Astrocyte (in vitro differentiated cells and primary cell): ENCODE data around the gene OSBPL6. TPM values are rescaled to one million over a fixed set of nuclear protein-coding genes. Genes with fewer than 3 reads are reported as not detected.

Experiments used
- DNase-seq: peaks from one replicate; pipeline ENCODE4 v3.0.0-alpha.2; 2010; ENCODE audit warnings: low read depth
- FAIRE-seq: peaks from 2 replicates; lab custom pipeline; 2011; peaks lifted over from hg19 to GRCh38; lab: Jason Lieb, UNC
- H2AFZ ChIP-seq: 2 replicates; pipeline ENCODE4 v1.6.0; 2012; ENCODE audit warnings: low read depth, low read length, inconsistent platforms
- H3K27ac ChIP-seq: 2 replicates; pipeline ENCODE4 v1.5.1; 2011; ENCODE audit warnings: low read depth, low read length, inconsistent platforms
- H3K27me3 ChIP-seq: 2 replicates; pipeline ENCODE4 v1.6.0; 2011; ENCODE audit warnings: low read length, inconsistent platforms; ENCODE audit not compliant: insufficient read depth
- H3K36me3 ChIP-seq: 2 replicates; pipeline ENCODE4 v1.5.1; 2011; ENCODE audit warnings: low read length, inconsistent platforms; ENCODE audit not compliant: insufficient read depth
- H3K4me1 ChIP-seq: 2 replicates; pipeline ENCODE4 v1.5.1; 2011; ENCODE audit warnings: low read length, inconsistent platforms; ENCODE audit not compliant: insufficient read depth
- H3K4me2 ChIP-seq: 2 replicates; pipeline ENCODE4 v1.6.0; 2012; ENCODE audit warnings: low read length, inconsistent platforms
- H3K4me3 ChIP-seq: 2 replicates; pipeline ENCODE4 v1.5.1; 2011; ENCODE audit warnings: low read depth, mild to moderate bottlenecking, low read length, inconsistent platforms; ENCODE audit not compliant: insufficient read depth
- H3K79me2 ChIP-seq: 2 replicates; pipeline ENCODE4 v1.6.0; 2012; ENCODE audit warnings: mild to moderate bottlenecking, low read length, inconsistent platforms; ENCODE audit not compliant: insufficient read depth
- H3K9ac ChIP-seq: 2 replicates; pipeline ENCODE4 v1.6.0; 2012; ENCODE audit warnings: mild to moderate bottlenecking, low read length, inconsistent platforms
- H3K9me3 ChIP-seq: 2 replicates; pipeline ENCODE4 v1.5.1; 2012; ENCODE audit warnings: low read depth, mild to moderate bottlenecking, low read length, inconsistent platforms; ENCODE audit not compliant: insufficient read depth
- H4K20me1 ChIP-seq: 2 replicates; pipeline ENCODE4 v1.6.0; 2012; ENCODE audit warnings: low read length, inconsistent platforms; ENCODE audit not compliant: insufficient read depth
- H3K27ac Mint-ChIP-seq: one replicate; pipeline ENCODE4 v1.8.0; 2021; ENCODE audit warnings: mild to moderate bottlenecking, mixed read lengths; ENCODE audit not compliant: unreplicated experiment
- H3K27me3 Mint-ChIP-seq: one replicate; pipeline ENCODE4 v1.8.0; 2021; ENCODE audit warnings: low read depth, mixed read lengths; ENCODE audit not compliant: unreplicated experiment
- H3K36me3 Mint-ChIP-seq: one replicate; pipeline ENCODE4 v1.8.0; 2021; ENCODE audit warnings: low read depth, mixed read lengths; ENCODE audit not compliant: unreplicated experiment
- H3K4me1 Mint-ChIP-seq: one replicate; pipeline ENCODE4 v1.8.0; 2021; ENCODE audit warnings: low read depth, mixed read lengths; ENCODE audit not compliant: unreplicated experiment
- H3K4me3 Mint-ChIP-seq: one replicate; pipeline ENCODE4 v1.8.0; 2021; ENCODE audit warnings: mild to moderate bottlenecking, moderate library complexity, mixed read lengths; ENCODE audit not compliant: unreplicated experiment
- H3K9me3 Mint-ChIP-seq: one replicate; pipeline ENCODE4 v1.8.0; 2021; ENCODE audit warnings: mild to moderate bottlenecking, mixed read lengths; ENCODE audit not compliant: unreplicated experiment
- EZH2 ChIP-seq: IDR thresholded peaks from 2 replicates; pipeline ENCODE4 v1.6.1; 2012; ENCODE audit warnings: mild to moderate bottlenecking, low read length, inconsistent platforms; ENCODE audit not compliant: insufficient read depth
- total RNA-seq: library from RNA; stranded (reverse); gene quantifications from 2 replicates; pipeline ENCODE4 v1.2.1, GENCODE V29; 2021
- TF ChIP-seq, protein P1 (sequence below): IDR thresholded peaks from 2 replicates; pipeline ENCODE4 v1.5.1; 2011; ENCODE audit warnings: low read depth, mild to moderate bottlenecking, inconsistent platforms, low read length, moderate library complexity; ENCODE audit not compliant: insufficient read depth

The OSBPL6 gene
- total RNA-seq, 1 donor from 2014 or later, result 13.4 TPM

GRCh38 chr2:178359192-178359912 is 165.0 kb downstream of the OSBPL6 start:
- H3K36me3 Mint-ChIP-seq, result peaks cover 10% of the 10 kb centered on the region
- no peak overlapping the region for H3K4me3 ChIP-seq
- no peak overlapping the region for H3K4me2 ChIP-seq
- H3K4me3 Mint-ChIP-seq, result no peak overlapping the region
- no peaks in the 10 kb centered on the region for H4K20me1 ChIP-seq
- DNase-seq (no peak), FAIRE-seq (no peak)
- no peaks in the 10 kb centered on the region for H3K4me1 ChIP-seq
- peaks cover 20% of the 10 kb centered on the region for H3K9me3 Mint-ChIP-seq
- H3K9ac ChIP-seq, result no peak overlapping the region
- no peaks in the 10 kb centered on the region for H3K9me3 ChIP-seq
- H2AFZ ChIP-seq, result no peak overlapping the region
- no peaks in the 10 kb centered on the region for H3K27me3 ChIP-seq
- no peaks in the 10 kb centered on the region for H3K27me3 Mint-ChIP-seq
- no peak for TF ChIP-seq EZH2
- TF ChIP-seq, protein P1, sequence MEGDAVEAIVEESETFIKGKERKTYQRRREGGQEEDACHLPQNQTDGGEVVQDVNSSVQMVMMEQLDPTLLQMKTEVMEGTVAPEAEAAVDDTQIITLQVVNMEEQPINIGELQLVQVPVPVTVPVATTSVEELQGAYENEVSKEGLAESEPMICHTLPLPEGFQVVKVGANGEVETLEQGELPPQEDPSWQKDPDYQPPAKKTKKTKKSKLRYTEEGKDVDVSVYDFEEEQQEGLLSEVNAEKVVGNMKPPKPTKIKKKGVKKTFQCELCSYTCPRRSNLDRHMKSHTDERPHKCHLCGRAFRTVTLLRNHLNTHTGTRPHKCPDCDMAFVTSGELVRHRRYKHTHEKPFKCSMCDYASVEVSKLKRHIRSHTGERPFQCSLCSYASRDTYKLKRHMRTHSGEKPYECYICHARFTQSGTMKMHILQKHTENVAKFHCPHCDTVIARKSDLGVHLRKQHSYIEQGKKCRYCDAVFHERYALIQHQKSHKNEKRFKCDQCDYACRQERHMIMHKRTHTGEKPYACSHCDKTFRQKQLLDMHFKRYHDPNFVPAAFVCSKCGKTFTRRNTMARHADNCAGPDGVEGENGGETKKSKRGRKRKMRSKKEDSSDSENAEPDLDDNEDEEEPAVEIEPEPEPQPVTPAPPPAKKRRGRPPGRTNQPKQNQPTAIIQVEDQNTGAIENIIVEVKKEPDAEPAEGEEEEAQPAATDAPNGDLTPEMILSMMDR, result no peak
- H3K4me1 Mint-ChIP-seq, result no peaks in the 10 kb centered on the region
- no peaks in the 10 kb centered on the region for H3K79me2 ChIP-seq
- no peak overlapping the region for H3K27ac ChIP-seq
- peaks cover 4% of the 10 kb centered on the region for H3K36me3 ChIP-seq
- H3K27ac Mint-ChIP-seq, result no peak overlapping the region

DNA sequence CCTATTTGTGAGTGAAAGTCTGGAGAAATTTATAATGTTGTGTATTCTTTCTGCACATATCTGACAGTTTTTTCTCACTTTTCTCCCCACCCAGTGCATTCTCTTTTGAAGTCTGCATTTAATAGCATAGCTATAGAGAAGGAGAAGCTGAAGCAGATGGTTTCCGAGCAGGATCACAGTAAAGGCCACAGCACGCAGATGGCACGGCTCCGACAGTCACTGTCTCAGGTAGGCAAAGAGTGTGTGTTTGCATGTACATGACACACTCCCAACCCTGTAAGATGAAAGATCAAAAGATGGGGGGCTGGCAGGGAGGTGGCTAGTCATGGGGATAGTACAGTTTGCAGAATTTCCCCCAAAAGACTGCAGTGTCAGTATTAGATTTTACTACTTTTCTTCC is 167.3 kb downstream of the OSBPL6 start:
- Histone ChIP-seq H3K36me3 (peaks cover 4% of the 10 kb centered on the region), H3K79me2 (no peaks in the 10 kb centered on the region), H3K4me3 (no peak overlapping the region), H3K4me1 (no peaks in the 10 kb centered on the region), H3K4me2 (no peak overlapping the region), H3K27me3 (no peaks in the 10 kb centered on the region), H3K9ac (no peak overlapping the region), H4K20me1 (no peaks in the 10 kb centered on the region), H3K9me3 (no peaks in the 10 kb centered on the region), H2AFZ (no peak overlapping the region), H3K27ac (no peak overlapping the region)
- Mint-ChIP-seq H3K36me3 (peaks cover 6% of the 10 kb centered on the region), H3K4me1 (no peaks in the 10 kb centered on the region), H3K27me3 (no peaks in the 10 kb centered on the region), H3K4me3 (no peak overlapping the region), H3K27ac (no peak overlapping the region), H3K9me3 (peaks cover 13% of the 10 kb centered on the region)
- DNase-seq, result no peak
- FAIRE-seq, result no peak
- TF ChIP-seq EZH2, result no peak
- TF ChIP-seq, protein P1, result no peak

DNA sequence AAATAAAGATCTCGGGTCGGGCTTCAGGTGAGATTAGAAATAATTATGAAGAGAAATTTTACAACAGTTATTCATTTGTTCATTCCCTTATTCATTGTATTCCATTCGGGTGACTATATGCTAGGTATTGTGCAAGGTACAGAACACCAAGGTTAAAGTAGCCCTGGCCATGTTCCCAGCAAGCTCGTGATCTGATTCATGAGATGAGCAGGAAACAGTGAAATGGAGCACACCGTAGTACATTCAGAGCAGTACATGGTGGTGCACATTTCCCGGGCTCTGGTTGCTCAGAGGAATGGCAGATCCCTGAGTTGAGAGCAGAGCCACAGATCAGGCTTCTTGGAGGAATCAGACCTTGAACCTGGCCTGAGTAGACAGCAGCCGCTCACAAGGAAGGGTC is 168.9 kb downstream of the OSBPL6 start:
- TF ChIP-seq, protein P1, result no peak
- no peak for TF ChIP-seq EZH2
- H3K27me3 ChIP-seq, result no peaks in the 10 kb centered on the region
- Mint-ChIP-seq H3K36me3 (peaks cover 3% of the 10 kb centered on the region), H3K4me1 (no peaks in the 10 kb centered on the region), H3K27ac (no peak overlapping the region), H3K9me3 (peaks cover 3% of the 10 kb centered on the region), H3K4me3 (no peak overlapping the region), H3K27me3 (no peaks in the 10 kb centered on the region)
- H2AFZ ChIP-seq, result no peak overlapping the region
- FAIRE-seq (no peak), DNase-seq (peak; percentile 8)
- no peaks in the 10 kb centered on the region for H4K20me1 ChIP-seq
- H3K79me2 ChIP-seq, result no peaks in the 10 kb centered on the region
- H3K4me1 ChIP-seq, result no peaks in the 10 kb centered on the region
- H3K27ac ChIP-seq, result no peak overlapping the region
- H3K4me3 ChIP-seq, result no peak overlapping the region
- H3K4me2 ChIP-seq, result no peak overlapping the region
- peaks cover 4% of the 10 kb centered on the region for H3K36me3 ChIP-seq
- no peak overlapping the region for H3K9ac ChIP-seq
- no peaks in the 10 kb centered on the region for H3K9me3 ChIP-seq
